AG04449 (cell line): ENCODE results near the gene KRTAP22-1.

Experiments used
- CTCF ChIA-PET: fragments of 350-600 bp; formaldehyde crosslinking; extraction: SDS; loops from one replicate; lab custom pipeline; 2021; ENCODE audit warnings: antibody characterized with exemption; lab: Yijun Ruan, JAX
- POLR2A ChIA-PET: fragments of 400-600, 350-600 bp; formaldehyde crosslinking; extraction: SDS; loops from one replicate; lab custom pipeline; 2020; ENCODE audit warnings: antibody characterized with exemption, inconsistent platforms; lab: Yijun Ruan, JAX
- DNase-seq: peaks from one replicate; pipeline ENCODE4 v3.0.0-alpha.2; 2010; ENCODE audit warnings: low read depth, low spot score
- H3K4me3 ChIP-seq: 2 replicates; pipeline ENCODE4 v1.5.1; 2011; ENCODE audit warnings: low read depth, mild to moderate bottlenecking, control low read depth, low read length
- TF ChIP-seq, protein P1 (sequence below): IDR thresholded peaks from one replicate; pipeline ENCODE4 v1.5.1; 2011; ENCODE audit warnings: mild to moderate bottlenecking, moderate library complexity, low read length, control low read depth, inconsistent platforms; ENCODE audit not compliant: insufficient read depth; ENCODE audit errors: missing control alignments

The KRTAP22-1 gene

DNA sequence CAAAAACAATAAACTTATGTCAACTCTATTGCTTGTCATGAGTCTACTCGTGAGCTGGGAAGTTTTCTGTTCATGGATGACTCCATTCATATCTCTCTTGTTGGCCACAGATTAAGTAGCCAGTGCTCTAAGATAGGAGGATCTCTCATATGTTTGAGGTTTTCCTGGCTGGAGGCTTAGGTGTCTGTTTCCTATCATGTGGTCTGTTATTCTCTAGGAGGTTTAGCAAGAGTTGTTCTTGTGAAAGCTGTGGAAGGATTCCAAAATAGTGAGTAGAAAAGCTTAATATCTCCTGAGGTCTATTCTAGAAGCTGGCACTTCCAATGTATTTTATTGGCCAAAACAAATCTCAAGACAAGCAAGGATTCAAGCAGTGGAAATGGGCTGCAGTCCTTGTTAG is 28.3 kb downstream of the KRTAP22-1 start:
- H3K4me3 ChIP-seq, result no peak overlapping the region
- CTCF ChIA-PET, result no interaction called here
- POLR2A ChIA-PET, result no interaction called here
- no peak for DNase-seq
- TF ChIP-seq, protein P1, sequence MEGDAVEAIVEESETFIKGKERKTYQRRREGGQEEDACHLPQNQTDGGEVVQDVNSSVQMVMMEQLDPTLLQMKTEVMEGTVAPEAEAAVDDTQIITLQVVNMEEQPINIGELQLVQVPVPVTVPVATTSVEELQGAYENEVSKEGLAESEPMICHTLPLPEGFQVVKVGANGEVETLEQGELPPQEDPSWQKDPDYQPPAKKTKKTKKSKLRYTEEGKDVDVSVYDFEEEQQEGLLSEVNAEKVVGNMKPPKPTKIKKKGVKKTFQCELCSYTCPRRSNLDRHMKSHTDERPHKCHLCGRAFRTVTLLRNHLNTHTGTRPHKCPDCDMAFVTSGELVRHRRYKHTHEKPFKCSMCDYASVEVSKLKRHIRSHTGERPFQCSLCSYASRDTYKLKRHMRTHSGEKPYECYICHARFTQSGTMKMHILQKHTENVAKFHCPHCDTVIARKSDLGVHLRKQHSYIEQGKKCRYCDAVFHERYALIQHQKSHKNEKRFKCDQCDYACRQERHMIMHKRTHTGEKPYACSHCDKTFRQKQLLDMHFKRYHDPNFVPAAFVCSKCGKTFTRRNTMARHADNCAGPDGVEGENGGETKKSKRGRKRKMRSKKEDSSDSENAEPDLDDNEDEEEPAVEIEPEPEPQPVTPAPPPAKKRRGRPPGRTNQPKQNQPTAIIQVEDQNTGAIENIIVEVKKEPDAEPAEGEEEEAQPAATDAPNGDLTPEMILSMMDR, result no peak

DNA sequence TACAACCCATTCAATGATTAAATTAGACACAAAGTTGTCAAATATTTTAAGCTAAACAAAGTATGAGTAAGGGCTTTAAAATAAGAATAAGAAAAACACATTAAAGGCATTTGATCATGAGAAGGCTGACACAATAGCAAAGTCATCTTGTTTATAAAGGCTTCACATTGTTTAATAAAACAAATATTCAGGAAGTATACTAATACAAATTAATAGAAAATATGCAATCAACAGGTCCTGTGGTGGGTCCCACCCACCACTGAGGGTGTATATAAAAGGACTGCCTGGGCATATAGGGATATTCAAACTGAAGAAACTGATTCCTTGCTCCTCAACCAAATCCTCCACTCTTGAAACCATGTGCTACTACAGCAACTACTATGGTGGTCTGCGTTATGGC is 34.0 kb downstream of the KRTAP22-1 start, which contains the start of gene KRTAP20-2:
Gene KRTAP20-2, plus strand, starts transcription at position 301 of the 400 bp plus-strand sequence. Its CDS starts 58 bp downstream, at position 359.
- TF ChIP-seq, protein P1, result no peak
- POLR2A ChIA-PET, result no interaction called here
- CTCF ChIA-PET, result no interaction called here
- no peak within 1 kb of the TSS for H3K4me3 ChIP-seq
- no peak for DNase-seq

DNA sequence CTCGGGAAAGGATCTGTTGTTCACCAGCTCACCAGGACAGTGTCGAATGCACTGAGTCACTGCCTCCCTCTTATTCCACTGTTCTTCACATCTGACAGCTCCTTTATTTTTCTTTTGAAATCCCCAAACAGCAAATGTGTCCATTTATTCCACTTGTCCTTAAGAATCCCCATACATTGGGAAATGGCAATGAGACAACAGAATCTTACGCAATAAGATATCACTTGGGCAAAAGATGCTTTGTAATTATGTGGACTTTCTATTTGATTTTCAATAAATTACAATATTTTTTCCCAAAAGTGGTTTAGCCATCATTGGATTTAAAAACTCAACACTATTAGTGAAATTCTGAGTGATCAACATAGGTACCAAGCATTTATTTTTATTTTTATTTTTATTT is 37.8 kb downstream of the KRTAP22-1 start:
- CTCF ChIA-PET, result no interaction called here
- no peak overlapping the region for H3K4me3 ChIP-seq
- DNase-seq, result no peak
- POLR2A ChIA-PET, result no interaction called here
- TF ChIP-seq, protein P1, result no peak

DNA sequence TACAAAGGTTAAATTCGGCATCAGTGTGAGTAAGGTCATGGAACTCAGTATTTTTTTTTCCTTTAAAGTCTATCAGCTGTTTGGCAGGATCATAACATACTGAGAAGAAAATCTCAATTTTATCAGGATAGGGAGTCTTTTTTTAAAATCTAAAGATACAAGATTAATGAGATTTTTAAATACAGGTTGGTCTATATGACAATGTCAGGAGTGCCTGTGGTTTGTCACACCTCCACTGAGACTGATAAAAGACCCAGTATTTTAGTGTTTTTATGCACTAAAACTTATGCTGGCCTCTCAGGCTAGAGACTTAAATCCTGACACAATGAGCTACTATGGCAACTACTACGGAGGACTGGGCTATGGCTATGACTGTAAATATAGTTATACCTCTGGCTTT is 41.7 kb downstream of the KRTAP22-1 start, which contains the start of gene KRTAP20-3:
Gene KRTAP20-3, plus strand, starts transcription at position 301 of the 400 bp plus-strand sequence.
- H3K4me3 ChIP-seq, result no peak within 1 kb of the TSS
- DNase-seq, result no peak
- ChIA-PET CTCF (no interaction called here), POLR2A (no interaction called here)
- TF ChIP-seq, protein P1, result no peak

DNA sequence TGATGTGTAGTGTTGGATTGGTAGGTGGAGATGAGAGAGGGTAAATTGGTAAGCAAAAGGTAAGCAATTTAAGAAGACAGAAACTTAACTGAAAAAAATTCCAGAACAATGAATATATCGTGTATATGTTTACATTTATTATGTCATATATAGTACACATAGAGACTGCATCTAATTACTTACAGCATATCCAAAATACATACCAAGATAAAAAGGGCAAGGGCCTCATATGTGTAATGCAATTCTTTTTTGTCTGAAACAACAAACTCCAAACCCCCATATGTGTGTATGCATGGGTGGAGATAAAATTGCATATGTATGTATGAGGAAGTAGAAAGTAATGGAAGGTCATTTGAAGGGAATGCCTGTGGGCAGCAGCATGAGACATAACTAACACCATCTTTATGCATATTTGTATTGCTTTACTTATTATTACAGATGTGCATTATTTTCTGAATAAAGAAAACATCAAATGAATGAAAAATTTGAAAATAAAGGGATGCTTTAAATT is 46.1 kb downstream of the KRTAP22-1 start:
- TF ChIP-seq, protein P1, result no peak
- POLR2A ChIA-PET, result no interaction called here
- DNase-seq, result no peak
- H3K4me3 ChIP-seq, result no peak overlapping the region
- CTCF ChIA-PET, result no interaction called here
